ENCODE data around the gene SERPIND1.
"Not testable (repeated sequence)": the region's sequence is repeated elsewhere in the genome, so short reads cannot be mapped to it uniquely, and the experiment has no call there.

SERPIND1 gene

GRCh38 chr22:20815477-20816050, 41.7 kb downstream of the SERPIND1 start:
- no peak overlapping the region for H3K4me3 ChIP-seq (replicated peaks in 1 of 2; ENCODE audit: low read depth in 2 of 2, low read length in 2 of 2)
- no peak for TF ChIP-seq CTCF (IDR thresholded peaks at IDR 0.05; ENCODE audit: low read depth, low read length)
- DNase-seq (ENCODE audit: low read depth in 2 of 2), result no peak

- H3K4me3 ChIP-seq (replicated peaks in 1 of 2; ENCODE audit: low read depth in 2 of 2, low read length in 2 of 2), result no peak overlapping the region
- no peak for TF ChIP-seq CTCF (IDR thresholded peaks at IDR 0.05; ENCODE audit: low read depth, low read length)
- no peak for DNase-seq (ENCODE audit: low read depth in 2 of 2)
Measured at GRCh38 chr22:20816559-20816958, 42.6 kb downstream of the SERPIND1 start.

- DNase-seq (ENCODE audit: low read depth in 2 of 2), result no peak
- no peak overlapping the region for H3K4me3 ChIP-seq (replicated peaks in 1 of 2; ENCODE audit: low read depth in 2 of 2, low read length in 2 of 2)
- no peak for TF ChIP-seq CTCF (IDR thresholded peaks at IDR 0.05; ENCODE audit: low read depth, low read length)
Measured at GRCh38 chr22:20818471-20818870, 44.6 kb downstream of the SERPIND1 start.

GRCh38 chr22:20819471-20819870, 45.6 kb downstream of the SERPIND1 start:
- no peak overlapping the region for H3K4me3 ChIP-seq (replicated peaks in 1 of 2; ENCODE audit: low read depth in 2 of 2, low read length in 2 of 2)
- DNase-seq (ENCODE audit: low read depth in 2 of 2), result no peak

GRCh38 chr22:20821717-20822239, 47.9 kb downstream of the SERPIND1 start:
- not testable (repeated sequence) for H3K4me3 ChIP-seq (replicated peaks in 1 of 2; ENCODE audit: low read depth in 2 of 2, low read length in 2 of 2); DNase-seq (ENCODE audit: low read depth in 2 of 2)

More at GRCh38 chr22:20819471-20819870, 45.6 kb downstream of the SERPIND1 start:
- no peak for TF ChIP-seq CTCF (IDR thresholded peaks at IDR 0.05; ENCODE audit: low read depth, low read length)

GRCh38 chr22:20822240-20822639, 48.3 kb downstream of the SERPIND1 start:
- no peak for DNase-seq (ENCODE audit: low read depth in 2 of 2)
- no peak overlapping the region for H3K4me3 ChIP-seq (replicated peaks in 1 of 2; ENCODE audit: low read depth in 2 of 2, low read length in 2 of 2)
- no peak for TF ChIP-seq CTCF (IDR thresholded peaks at IDR 0.05; ENCODE audit: low read depth, low read length)

GRCh38 chr22:20823264-20823663, 49.4 kb downstream of the SERPIND1 start:
- no peak overlapping the region for H3K4me3 ChIP-seq (replicated peaks in 1 of 2; ENCODE audit: low read depth in 2 of 2, low read length in 2 of 2)
- no peak for DNase-seq (ENCODE audit: low read depth in 2 of 2)
- TF ChIP-seq CTCF (IDR thresholded peaks at IDR 0.05; ENCODE audit: low read depth, low read length), result no peak

GRCh38 chr22:20825216-20825615, 51.3 kb downstream of the SERPIND1 start:
- not testable (repeated sequence) for H3K4me3 ChIP-seq (replicated peaks in 1 of 2; ENCODE audit: low read depth in 2 of 2, low read length in 2 of 2); DNase-seq (ENCODE audit: low read depth in 2 of 2)
